DND-41 (cell line): ENCODE measurements around the gene FZD10.

ENCODE experiments used
- ATAC-seq: fragments of 200-7000 bp; cut with Tn5 transposase; 3 replicates; pipeline ENCODE4 v1.9.1; 2021; ENCODE audit warnings: low read depth; ENCODE audit not compliant: insufficient read depth
- DNase-seq: peaks from one replicate; pipeline ENCODE4 v3.0.0-alpha.2; 2020
- H2AFZ ChIP-seq: 2 replicates; pipeline ENCODE4 v1.6.0; 2012; ENCODE audit warnings: low read depth, low read length
- H3K27ac ChIP-seq: 2 replicates; pipeline ENCODE4 v1.5.1; 2012; ENCODE audit warnings: low read length, inconsistent platforms
- H3K27me3 ChIP-seq: fragments of 200-600 bp; sonication (generic); 2 replicates; pipeline ENCODE4 v1.6.0; 2012; ENCODE audit warnings: low read length, mild to moderate bottlenecking, inconsistent platforms; ENCODE audit not compliant: insufficient read depth, poor library complexity
- H3K36me3 ChIP-seq: 2 replicates; pipeline ENCODE4 v1.5.1; 2012; ENCODE audit warnings: low read length, inconsistent platforms; ENCODE audit not compliant: insufficient read depth
- H3K4me1 ChIP-seq: 2 replicates; pipeline ENCODE4 v1.5.1; 2012; ENCODE audit warnings: mild to moderate bottlenecking, low read length; ENCODE audit not compliant: insufficient read depth
- H3K4me2 ChIP-seq: 2 replicates; pipeline ENCODE4 v1.6.0; 2012; ENCODE audit warnings: mild to moderate bottlenecking, moderate library complexity, low read length, inconsistent platforms; ENCODE audit not compliant: insufficient read depth
- H3K4me3 ChIP-seq, 2 experiments: fragments of 200-600 bp in 1 of 2; shearing (Covaris generic) in 1 of 2; 2 replicates each; pipeline ENCODE4 v1.5.1; 2012 to 2016; ENCODE audit warnings: inconsistent platforms in 2 of 2, low read length in 2 of 2, mild to moderate bottlenecking in 2 of 2, low read depth in 1 of 2, moderate library complexity in 1 of 2
- H3K79me2 ChIP-seq: 2 replicates; pipeline ENCODE4 v1.6.0; 2012; ENCODE audit warnings: low read length, inconsistent platforms; ENCODE audit not compliant: insufficient read depth
- H3K9ac ChIP-seq: 2 replicates; pipeline ENCODE4 v1.6.0; 2012; ENCODE audit warnings: low read depth, mild to moderate bottlenecking, inconsistent platforms, low read length, moderate library complexity
- H3K9me3 ChIP-seq: 2 replicates; pipeline ENCODE4 v1.5.1; 2012; ENCODE audit warnings: low read length, moderate library complexity, mild to moderate bottlenecking, inconsistent platforms; ENCODE audit not compliant: insufficient read depth, severe bottlenecking
- H4K20me1 ChIP-seq: 2 replicates; pipeline ENCODE4 v1.6.0; 2012; ENCODE audit warnings: low read length; ENCODE audit not compliant: insufficient read depth
- CTCF ChIP-seq: IDR thresholded peaks from 2 replicates; pipeline ENCODE4 v1.5.1; 2012; ENCODE audit warnings: borderline replicate concordance, low read length, moderate library complexity, mild to moderate bottlenecking; ENCODE audit not compliant: poor library complexity, severe bottlenecking; ENCODE audit errors: extremely low read depth
- EZH2 ChIP-seq: IDR thresholded peaks from 3 replicates; pipeline ENCODE4 v1.6.1; 2012; ENCODE audit warnings: borderline replicate concordance, low read depth, mild to moderate bottlenecking, moderate library complexity, low read length, inconsistent platforms; ENCODE audit not compliant: severe bottlenecking

Gene FZD10, protein sequence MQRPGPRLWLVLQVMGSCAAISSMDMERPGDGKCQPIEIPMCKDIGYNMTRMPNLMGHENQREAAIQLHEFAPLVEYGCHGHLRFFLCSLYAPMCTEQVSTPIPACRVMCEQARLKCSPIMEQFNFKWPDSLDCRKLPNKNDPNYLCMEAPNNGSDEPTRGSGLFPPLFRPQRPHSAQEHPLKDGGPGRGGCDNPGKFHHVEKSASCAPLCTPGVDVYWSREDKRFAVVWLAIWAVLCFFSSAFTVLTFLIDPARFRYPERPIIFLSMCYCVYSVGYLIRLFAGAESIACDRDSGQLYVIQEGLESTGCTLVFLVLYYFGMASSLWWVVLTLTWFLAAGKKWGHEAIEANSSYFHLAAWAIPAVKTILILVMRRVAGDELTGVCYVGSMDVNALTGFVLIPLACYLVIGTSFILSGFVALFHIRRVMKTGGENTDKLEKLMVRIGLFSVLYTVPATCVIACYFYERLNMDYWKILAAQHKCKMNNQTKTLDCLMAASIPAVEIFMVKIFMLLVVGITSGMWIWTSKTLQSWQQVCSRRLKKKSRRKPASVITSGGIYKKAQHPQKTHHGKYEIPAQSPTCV

GRCh38 chr12:130162267-130162666, at the start of gene FZD10:
Gene FZD10 (plus strand): TSS chr12:130162464. CDS start chr12:130162943, 479 bp downstream.
- Histone ChIP-seq H3K27ac (no peak within 1 kb of the TSS), H4K20me1 (peaks cover 13% of the 10 kb centered on the region), H2AFZ (no peak within 1 kb of the TSS), H3K4me3 (no peak within 1 kb of the TSS), H3K9ac (no peak within 1 kb of the TSS), H3K79me2 (no peaks in the 10 kb centered on the region), H3K36me3 (no peaks in the 10 kb centered on the region), H3K27me3 (peaks cover 41% of the 10 kb centered on the region), H3K4me2 (no peak within 1 kb of the TSS), H3K9me3 (no peaks in the 10 kb centered on the region), H3K4me1 (no peaks in the 10 kb centered on the region)
- ATAC-seq, result no peak
- no peak for TF ChIP-seq CTCF
- no peak for TF ChIP-seq EZH2
- no peak for DNase-seq

- Histone ChIP-seq H3K27me3 (peaks cover 4% of the 10 kb centered on the region), H3K4me1 (no peaks in the 10 kb centered on the region), H3K4me3 (no peak overlapping the region), H3K27ac (no peak overlapping the region), H3K9me3 (no peaks in the 10 kb centered on the region), H3K36me3 (no peaks in the 10 kb centered on the region), H4K20me1 (0 out of 2 replicates have a peak, but pooled peaks cover 5% of the 10 kb centered on the region), H3K4me2 (no peak overlapping the region), H3K9ac (no peak overlapping the region), H2AFZ (no peak overlapping the region), H3K79me2 (no peaks in the 10 kb centered on the region)
- TF ChIP-seq CTCF, result no peak
- TF ChIP-seq EZH2, result no peak
- ATAC-seq (no peak), DNase-seq (no peak)
Observed at GRCh38 chr12:130114952-130115351, 47.3 kb upstream of the FZD10 start.

DNA sequence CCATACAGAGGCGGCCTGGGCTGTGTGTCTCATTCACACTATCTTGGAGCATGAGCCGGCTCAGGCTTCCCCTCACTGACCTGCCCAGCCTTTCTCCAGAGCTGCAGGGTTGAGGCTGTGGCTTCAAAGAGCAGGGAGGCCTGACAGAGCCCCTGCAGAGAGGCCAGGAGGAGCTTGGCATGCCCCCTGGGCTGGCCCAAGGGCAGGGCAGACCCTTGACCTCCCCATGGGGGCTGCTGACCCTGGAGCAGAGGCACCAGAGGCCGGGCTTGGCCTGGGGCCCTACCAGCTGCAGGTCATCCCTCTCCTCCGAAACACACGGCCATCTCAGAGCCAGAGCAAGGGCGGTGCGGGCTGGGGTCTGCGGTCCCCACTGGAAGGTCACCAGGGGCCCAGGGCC, 46.6 kb upstream of the FZD10 start:
- no peak for TF ChIP-seq CTCF
- no peak overlapping the region for H2AFZ ChIP-seq
- no peak overlapping the region for H3K27ac ChIP-seq
- H3K79me2 ChIP-seq, result no peaks in the 10 kb centered on the region
- H3K4me3 ChIP-seq, result no peak overlapping the region
- peaks cover 4% of the 10 kb centered on the region for H3K27me3 ChIP-seq
- H3K9ac ChIP-seq, result no peak overlapping the region
- ATAC-seq (no peak), DNase-seq (no peak)
- no peak overlapping the region for H3K4me2 ChIP-seq
- 0 out of 2 replicates have a peak, but pooled peaks cover 5% of the 10 kb centered on the region for H4K20me1 ChIP-seq
- no peaks in the 10 kb centered on the region for H3K9me3 ChIP-seq
- no peaks in the 10 kb centered on the region for H3K36me3 ChIP-seq
- H3K4me1 ChIP-seq, result no peaks in the 10 kb centered on the region
